GM21786 (cell line): ENCODE data around the gene CAP2.
"Not testable (repeated sequence)": the region's sequence is repeated elsewhere in the genome, so short reads cannot be mapped to it uniquely, and the experiment has no call there.

Experiments
- ATAC-seq: cut with Tn5 transposase; IDR thresholded peaks from one replicate; pipeline ENCODE4 v1.9.1; 2021; ENCODE audit not compliant: unreplicated experiment

CAP2 gene

DNA sequence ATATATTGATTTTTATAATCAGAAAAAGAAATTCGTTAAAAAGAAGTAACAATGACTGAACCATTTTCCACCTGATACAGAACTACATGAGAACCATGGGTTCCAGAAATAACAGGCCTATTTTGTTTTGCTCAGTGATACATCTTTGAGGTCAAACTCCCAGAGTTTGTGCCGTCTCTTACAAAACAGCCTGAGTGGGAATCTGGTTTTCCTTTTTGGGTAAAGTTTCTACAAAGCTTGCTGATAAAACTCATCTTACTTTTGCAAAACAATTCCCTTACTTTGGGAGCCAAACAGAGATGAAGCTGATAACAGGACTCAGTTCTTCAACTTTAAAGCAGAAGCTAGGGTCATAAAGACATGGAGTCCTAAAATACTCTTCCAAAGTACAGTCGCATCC, 108.0 kb downstream of the CAP2 start:
- ATAC-seq, result no peak

DNA sequence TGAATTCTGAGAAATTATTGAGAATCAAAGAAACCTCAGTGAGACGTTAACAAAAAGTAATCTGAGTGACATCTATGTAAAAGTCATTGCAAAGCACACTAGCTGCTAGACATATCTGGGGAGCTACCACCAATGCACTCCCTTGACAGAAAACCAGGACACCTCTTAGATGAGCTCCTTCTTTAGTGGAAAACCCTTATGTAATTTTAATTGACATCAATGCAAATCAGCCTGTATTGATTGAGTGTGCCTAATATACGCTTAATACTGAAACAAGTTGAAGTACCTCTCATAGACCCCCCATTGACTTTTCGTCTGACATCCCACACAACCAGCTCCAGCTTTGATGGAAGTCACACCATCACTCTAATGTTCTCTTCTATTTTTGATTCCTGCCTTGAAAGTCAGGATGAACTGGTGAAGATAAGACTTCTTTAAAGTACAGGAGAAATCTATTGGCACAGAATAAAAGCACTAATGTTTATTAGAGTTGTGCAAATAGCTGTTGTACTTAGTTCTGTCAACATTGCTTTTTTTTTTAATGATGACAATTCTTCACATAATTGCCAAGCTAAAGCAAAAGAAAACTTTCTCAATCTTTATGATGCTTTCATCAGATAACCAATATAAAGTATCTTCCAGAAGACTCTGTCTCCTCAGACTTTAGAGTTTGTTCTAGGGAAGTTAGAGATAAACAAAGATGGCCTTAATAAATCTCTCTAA, 108.7 kb downstream of the CAP2 start:
- ATAC-seq, result no peak

GRCh38 chr6:17503051-17503450, 109.7 kb downstream of the CAP2 start:
- no peak for ATAC-seq

- ATAC-seq, result no peak
Measured at GRCh38 chr6:17504005-17504404, 110.6 kb downstream of the CAP2 start.

- ATAC-seq, result no peak
Measured at GRCh38 chr6:17505062-17505476, 111.7 kb downstream of the CAP2 start.

DNA sequence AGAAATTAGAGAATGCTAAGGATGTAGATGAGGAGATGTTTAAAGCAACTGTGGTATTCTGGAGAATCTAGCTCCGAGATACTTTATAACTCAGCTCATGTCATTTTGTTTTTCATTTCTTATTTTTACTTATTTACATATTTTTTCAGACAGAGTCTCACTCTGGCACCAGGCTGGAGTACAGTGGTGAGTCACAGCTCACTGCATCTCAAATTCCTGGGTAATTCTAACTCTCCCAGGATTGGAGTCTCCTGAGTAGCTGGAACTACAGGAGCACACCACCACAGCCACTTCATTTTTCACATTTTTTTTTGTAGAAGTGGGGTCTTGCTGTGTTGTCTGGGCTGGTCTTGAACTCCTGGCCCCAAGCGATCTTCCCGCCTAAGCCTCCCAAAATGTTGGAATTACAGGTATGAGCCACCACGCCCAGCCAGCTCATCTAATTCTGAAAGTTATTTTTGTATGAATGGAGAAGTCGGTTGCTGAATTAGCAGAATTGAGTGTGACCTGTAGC, 112.4 kb downstream of the CAP2 start:
- ATAC-seq, result no peak

GRCh38 chr6:17506531-17506930, 113.1 kb downstream of the CAP2 start:
- no peak for ATAC-seq

- ATAC-seq, result no peak
Measured at GRCh38 chr6:17506962-17507361, 113.6 kb downstream of the CAP2 start.

- no peak for ATAC-seq
Measured at GRCh38 chr6:17511084-17511483, 117.7 kb downstream of the CAP2 start.

GRCh38 chr6:17511580-17511979, 118.2 kb downstream of the CAP2 start:
- ATAC-seq, result no peak

DNA sequence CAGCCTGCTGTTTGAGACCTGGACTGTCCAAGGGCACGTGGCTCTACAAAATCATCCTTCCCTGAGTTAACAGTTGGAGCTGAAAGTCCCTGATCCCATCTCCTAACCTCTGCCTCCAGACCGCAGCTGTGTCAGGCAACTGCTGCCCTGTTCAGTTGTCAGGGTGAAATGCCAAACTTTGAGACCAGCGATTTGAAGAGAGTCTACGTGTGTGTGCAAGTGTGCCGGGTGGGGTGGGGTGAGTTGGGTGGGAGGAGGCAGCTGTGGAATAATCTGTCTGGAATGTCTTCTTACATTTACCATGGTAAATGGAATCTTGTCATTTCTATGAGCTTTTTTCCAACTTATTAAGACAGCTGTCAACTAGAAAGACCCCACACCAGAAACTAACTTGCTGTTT, 125.7 kb downstream of the CAP2 start:
- ATAC-seq, result no peak

- ATAC-seq, result no peak
Measured at GRCh38 chr6:17525637-17526036, 132.2 kb downstream of the CAP2 start.

DNA sequence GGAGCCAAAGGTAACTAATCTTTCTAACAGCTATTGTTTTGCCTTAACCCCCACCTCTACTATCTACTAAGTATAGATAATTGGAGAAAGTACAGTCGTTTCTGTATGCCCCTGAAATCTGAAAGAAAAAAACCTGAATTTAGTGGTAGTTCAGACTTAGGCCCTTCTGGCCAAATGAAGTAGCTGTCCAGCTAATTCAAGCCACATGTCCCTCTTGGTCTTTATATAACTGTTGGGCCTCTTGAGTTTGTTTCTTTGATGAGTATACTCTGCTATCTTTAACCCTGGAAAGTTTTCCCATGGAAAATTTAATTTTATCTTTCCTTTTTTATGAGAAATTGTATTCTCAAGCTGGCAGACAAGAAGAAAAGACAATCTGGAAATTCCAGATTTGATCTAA, 133.7 kb downstream of the CAP2 start:
- no peak for ATAC-seq

DNA sequence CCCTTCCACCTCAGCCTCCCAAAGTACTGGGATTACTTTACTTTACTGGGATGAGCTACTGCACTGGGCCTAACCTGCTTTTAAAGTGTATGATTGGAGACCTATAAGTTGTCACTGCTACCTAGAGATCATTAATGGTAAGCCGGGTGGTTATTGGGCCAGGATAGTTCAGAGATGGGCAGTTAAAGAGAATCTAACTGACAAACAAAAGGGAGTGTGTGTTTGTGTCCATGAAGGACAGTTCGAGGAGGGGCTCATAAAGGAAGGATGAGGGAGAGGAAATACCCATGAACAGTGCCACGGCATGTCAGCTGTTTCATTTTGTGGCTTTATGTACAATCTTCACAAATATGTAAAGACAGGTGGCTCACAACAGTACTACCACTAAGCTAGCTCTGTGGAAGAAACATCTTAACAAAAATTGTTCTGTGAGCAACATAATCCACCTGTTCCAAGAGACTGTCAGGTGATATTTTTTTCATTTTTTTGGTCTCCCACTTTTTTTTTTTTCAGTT, 137.0 kb downstream of the CAP2 start:
- ATAC-seq, result no peak

DNA sequence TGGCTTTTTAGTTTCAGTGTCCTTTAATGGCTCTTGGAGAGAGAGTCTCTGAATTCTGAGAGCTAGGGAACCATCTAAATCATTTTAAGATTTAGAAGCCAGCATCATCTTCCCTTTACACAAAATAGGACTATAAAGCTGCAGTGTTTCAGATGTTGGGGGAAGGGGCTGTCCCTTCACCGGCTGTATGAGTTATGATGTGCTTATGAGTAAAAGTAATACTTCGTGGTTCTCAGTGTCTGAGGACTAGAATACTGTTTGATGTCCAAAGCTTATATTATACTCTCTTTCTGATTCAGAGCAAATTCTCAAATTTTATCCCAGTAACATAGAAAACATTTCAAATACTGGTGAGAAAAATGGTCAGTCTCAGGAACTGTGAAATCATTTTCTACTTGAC, 143.2 kb downstream of the CAP2 start:
- ATAC-seq, result peak; percentile 80

- ATAC-seq, result no peak
Measured at GRCh38 chr6:17542243-17542642, 148.8 kb downstream of the CAP2 start.

GRCh38 chr6:17545681-17546080, 152.3 kb downstream of the CAP2 start:
- ATAC-seq, result not testable (repeated sequence)

- ATAC-seq, result no peak
Measured at GRCh38 chr6:17551383-17551958, 158.1 kb downstream of the CAP2 start.

GRCh38 chr6:17552861-17553260, 159.5 kb downstream of the CAP2 start:
- ATAC-seq, result no peak

- no peak for ATAC-seq
Measured at GRCh38 chr6:17556014-17556413, 162.6 kb downstream of the CAP2 start.

GRCh38 chr6:17562636-17563035, 169.2 kb downstream of the CAP2 start:
- no peak for ATAC-seq

DNA sequence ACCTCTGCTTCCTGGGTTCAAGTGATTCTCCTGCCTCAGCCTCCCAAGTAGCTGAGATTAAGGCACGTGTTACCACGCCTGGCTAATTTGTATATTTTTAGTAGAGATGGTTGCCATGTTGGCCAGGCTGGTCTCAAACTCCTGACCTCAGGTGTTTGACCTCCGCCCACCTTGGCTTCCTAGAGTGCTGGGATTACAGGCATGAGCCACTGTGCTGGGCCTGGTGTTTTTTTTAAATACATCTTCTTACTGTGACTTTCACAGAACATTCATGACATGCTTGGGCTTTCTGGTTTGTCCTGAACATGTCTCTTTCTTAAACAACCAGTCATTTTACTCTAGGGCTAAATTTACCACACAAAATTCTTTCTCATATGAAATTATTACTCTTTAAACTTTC, 172.0 kb downstream of the CAP2 start:
- no peak for ATAC-seq
